ENCODE results near the gene AQP2.
"Not testable (repeated sequence)": the region's sequence is repeated elsewhere in the genome, so short reads cannot be mapped to it uniquely, and the experiment has no call there.

DNA sequence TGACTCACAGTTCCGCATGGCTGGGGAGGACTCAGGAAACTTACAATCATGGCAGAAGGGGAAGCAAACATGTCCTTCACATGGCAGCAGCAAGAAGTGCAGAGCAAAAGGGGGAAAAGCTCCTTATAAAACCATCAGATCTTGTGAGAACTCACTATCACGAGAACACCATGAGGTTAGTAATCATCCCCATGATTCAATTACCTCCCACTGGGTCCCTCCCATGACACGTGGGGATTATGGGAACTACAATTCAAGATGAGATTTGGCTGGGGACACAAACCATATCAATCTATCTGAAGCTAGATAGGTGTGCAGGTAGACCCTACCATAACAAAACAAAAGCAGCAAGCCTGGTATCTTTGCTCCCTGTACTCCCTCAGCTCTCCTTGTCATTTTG is 35.9 kb downstream of the AQP2 start:
- TF ChIP-seq, protein P1, sequence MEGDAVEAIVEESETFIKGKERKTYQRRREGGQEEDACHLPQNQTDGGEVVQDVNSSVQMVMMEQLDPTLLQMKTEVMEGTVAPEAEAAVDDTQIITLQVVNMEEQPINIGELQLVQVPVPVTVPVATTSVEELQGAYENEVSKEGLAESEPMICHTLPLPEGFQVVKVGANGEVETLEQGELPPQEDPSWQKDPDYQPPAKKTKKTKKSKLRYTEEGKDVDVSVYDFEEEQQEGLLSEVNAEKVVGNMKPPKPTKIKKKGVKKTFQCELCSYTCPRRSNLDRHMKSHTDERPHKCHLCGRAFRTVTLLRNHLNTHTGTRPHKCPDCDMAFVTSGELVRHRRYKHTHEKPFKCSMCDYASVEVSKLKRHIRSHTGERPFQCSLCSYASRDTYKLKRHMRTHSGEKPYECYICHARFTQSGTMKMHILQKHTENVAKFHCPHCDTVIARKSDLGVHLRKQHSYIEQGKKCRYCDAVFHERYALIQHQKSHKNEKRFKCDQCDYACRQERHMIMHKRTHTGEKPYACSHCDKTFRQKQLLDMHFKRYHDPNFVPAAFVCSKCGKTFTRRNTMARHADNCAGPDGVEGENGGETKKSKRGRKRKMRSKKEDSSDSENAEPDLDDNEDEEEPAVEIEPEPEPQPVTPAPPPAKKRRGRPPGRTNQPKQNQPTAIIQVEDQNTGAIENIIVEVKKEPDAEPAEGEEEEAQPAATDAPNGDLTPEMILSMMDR (IDR thresholded peaks at IDR 0.05; ENCODE audit: low read depth, low read length, poor library complexity, severe bottlenecking) = not testable (repeated sequence)
- not testable (repeated sequence) for TF ChIP-seq EZH2phosphoT487 (IDR thresholded peaks at IDR 0.05; ENCODE audit: borderline replicate concordance, low read length)
